BJ (cell line): ENCODE measurements around the gene RABL6. TPM values are rescaled to one million over a fixed set of nuclear protein-coding genes. Genes with fewer than 3 reads are reported as not detected.
"Not testable (repeated sequence)": the region's sequence is repeated elsewhere in the genome, so short reads cannot be mapped to it uniquely, and the experiment has no call there.

Experiments used
- CTCF ChIA-PET: fragments of 350-600 bp; formaldehyde crosslinking; extraction: SDS; loops from one replicate; lab custom pipeline; 2021; ENCODE audit warnings: antibody characterized with exemption, inconsistent platforms; lab: Yijun Ruan, JAX
- POLR2A ChIA-PET: fragments of 300-600 bp; sonication (Branson Sonifier 250); formaldehyde crosslinking; extraction: SDS; loops from one replicate; lab custom pipeline; 2021; ENCODE audit warnings: antibody characterized with exemption; lab: Charles Lee
- DNase-seq: peaks from one replicate; pipeline ENCODE4 v3.0.0-alpha.2; 2011; ENCODE audit warnings: low read depth
- H3K27me3 ChIP-seq: 2 replicates; pipeline ENCODE4 v1.6.0; 2011; ENCODE audit warnings: low read length; ENCODE audit not compliant: control insufficient read depth, insufficient read depth
- H3K36me3 ChIP-seq: 2 replicates; pipeline ENCODE4 v1.5.1; 2011; ENCODE audit warnings: low read length; ENCODE audit not compliant: control insufficient read depth, insufficient read depth
- H3K4me3 ChIP-seq: 2 replicates; pipeline ENCODE4 v1.5.1; 2011; ENCODE audit warnings: low read depth, mild to moderate bottlenecking, control low read depth, low read length
- polyA plus RNA-seq: library from polyadenylated mRNA; depleted of rRNA; stranded (reverse); fragments of >200 nt; gene quantifications from 2 replicates; pipeline ENCODE4 v1.2.3, GENCODE V29; 2011
- TF ChIP-seq, protein P1 (sequence below): IDR thresholded peaks from 2 replicates; pipeline ENCODE4 v1.5.1; 2011; ENCODE audit warnings: low read depth, mild to moderate bottlenecking, control low read depth, inconsistent platforms, low read length, moderate library complexity; ENCODE audit not compliant: insufficient read depth

Gene RABL6
- polyA plus RNA-seq, 1 experiment = 60.2 TPM

DNA sequence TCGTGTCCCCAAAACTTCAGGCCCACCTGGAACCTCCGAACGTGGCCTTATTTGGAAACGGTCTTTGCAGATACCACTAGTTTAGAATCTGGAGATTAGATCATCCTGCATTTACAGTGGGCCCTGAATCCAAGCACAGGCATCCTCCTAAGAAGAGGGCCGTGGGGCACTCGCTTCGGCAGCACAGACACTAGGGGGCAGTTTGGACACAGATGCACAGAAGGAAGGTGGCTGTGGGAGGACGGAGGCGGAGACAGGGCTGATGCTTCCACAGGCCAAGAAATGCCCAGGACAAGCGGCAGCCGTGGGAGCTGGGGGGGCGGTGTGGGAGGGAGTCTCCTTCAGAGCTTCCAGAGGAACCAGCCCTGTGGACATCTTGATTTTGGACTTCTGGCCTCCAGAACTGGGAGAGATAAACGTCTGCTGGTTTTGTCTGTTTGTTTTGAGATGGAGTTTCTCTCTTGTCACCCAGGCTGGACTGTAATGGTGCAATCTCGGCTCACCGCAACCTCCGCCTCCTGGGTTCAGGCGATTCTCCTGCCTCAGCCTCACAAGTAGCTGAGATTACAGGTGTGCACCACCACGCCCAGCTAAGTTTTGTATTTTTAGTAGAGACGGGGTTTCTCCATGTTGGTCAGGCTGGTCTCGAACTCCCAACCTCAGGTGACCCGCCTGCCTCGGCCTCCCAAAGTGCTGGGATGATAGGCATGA lies 46.8 kb upstream of the RABL6 start:
- DNase-seq = peak; percentile 9
- H3K4me3 ChIP-seq, H3K27me3 ChIP-seq, H3K36me3 ChIP-seq, POLR2A ChIA-PET: not testable (repeated sequence)
- CTCF ChIA-PET = interaction anchor here (0.8 to 3.1 kb wide), 11 partner anchors 8 to 81 kb away, joined by 3 to 20 read pairs (median 3); partner anchors contain the start of genes AJM1 and LCN10
- TF ChIP-seq, protein P1, sequence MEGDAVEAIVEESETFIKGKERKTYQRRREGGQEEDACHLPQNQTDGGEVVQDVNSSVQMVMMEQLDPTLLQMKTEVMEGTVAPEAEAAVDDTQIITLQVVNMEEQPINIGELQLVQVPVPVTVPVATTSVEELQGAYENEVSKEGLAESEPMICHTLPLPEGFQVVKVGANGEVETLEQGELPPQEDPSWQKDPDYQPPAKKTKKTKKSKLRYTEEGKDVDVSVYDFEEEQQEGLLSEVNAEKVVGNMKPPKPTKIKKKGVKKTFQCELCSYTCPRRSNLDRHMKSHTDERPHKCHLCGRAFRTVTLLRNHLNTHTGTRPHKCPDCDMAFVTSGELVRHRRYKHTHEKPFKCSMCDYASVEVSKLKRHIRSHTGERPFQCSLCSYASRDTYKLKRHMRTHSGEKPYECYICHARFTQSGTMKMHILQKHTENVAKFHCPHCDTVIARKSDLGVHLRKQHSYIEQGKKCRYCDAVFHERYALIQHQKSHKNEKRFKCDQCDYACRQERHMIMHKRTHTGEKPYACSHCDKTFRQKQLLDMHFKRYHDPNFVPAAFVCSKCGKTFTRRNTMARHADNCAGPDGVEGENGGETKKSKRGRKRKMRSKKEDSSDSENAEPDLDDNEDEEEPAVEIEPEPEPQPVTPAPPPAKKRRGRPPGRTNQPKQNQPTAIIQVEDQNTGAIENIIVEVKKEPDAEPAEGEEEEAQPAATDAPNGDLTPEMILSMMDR = peak; percentile 84

DNA sequence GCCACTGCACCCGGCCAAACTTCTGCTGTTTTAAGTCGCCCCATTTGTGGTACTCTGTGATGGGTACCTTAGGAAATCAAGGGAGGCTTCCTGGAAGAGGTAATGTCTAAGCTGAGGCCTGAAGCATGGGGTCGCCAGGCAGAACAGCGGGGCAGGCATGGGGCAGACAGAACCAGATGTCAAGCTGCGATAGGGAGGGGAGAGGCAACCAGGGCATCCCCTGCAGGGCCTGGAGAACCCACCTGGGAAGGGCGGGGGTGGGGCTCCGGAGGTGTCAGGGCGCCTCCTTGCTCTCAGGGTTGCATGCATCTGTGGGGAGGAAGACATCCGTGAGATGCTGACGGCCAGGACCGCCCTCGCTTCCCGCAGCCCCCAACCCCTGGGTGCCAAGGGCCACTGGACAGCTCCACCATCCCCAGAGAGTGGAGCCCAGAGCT lies 46.2 kb upstream of the RABL6 start:
- Histone ChIP-seq H3K27me3 (peaks cover 2% of the 10 kb centered on the region; the same call in 1 of the 2 replicates), H3K4me3 (no peak overlapping the region), H3K36me3 (no peaks in the 10 kb centered on the region)
- TF ChIP-seq, protein P1 = no peak
- CTCF ChIA-PET = interaction anchor here (0.7 to 3.1 kb wide), 10 partner anchors 10 to 81 kb away, joined by 3 to 20 read pairs (median 4); partner anchors contain the start of genes AJM1 and LCN10
- no peak for DNase-seq
- POLR2A ChIA-PET = no interaction called here

DNA sequence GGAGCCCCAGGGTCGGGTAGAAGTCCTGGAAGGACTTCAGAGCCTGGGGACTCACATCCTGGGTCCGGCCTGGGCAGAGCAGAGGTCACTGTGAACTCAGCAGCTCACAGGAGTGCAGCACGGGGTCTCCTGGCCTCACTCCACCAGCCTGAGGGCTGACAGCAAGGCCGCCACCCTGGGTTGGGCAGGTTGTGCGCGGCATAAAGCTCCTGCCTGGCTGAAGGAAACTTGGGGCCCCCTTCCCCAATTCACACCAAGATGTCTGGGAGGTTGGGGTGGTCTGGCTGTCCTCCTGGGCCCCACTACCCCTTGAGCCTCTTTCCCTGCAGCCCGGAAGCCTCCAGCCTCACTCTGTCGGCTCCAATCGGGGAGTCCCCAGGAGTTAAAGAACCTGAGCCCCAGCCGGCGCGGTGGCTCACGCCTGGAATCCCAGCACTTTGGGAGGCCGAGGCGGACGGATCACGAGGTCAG lies 45.5 kb upstream of the RABL6 start:
- no peak overlapping the region for H3K4me3 ChIP-seq
- TF ChIP-seq, protein P1 = no peak
- H3K27me3 ChIP-seq = peaks cover 2% of the 10 kb centered on the region; the same call in 1 of the 2 replicates
- no peak for DNase-seq
- no peaks in the 10 kb centered on the region for H3K36me3 ChIP-seq
- CTCF ChIA-PET = interaction anchor here (0.7 to 3.1 kb wide), 6 partner anchors 9 to 80 kb away, joined by 3 to 20 read pairs (median 4); partner anchors contain the start of gene AJM1
- POLR2A ChIA-PET = no interaction called here

DNA sequence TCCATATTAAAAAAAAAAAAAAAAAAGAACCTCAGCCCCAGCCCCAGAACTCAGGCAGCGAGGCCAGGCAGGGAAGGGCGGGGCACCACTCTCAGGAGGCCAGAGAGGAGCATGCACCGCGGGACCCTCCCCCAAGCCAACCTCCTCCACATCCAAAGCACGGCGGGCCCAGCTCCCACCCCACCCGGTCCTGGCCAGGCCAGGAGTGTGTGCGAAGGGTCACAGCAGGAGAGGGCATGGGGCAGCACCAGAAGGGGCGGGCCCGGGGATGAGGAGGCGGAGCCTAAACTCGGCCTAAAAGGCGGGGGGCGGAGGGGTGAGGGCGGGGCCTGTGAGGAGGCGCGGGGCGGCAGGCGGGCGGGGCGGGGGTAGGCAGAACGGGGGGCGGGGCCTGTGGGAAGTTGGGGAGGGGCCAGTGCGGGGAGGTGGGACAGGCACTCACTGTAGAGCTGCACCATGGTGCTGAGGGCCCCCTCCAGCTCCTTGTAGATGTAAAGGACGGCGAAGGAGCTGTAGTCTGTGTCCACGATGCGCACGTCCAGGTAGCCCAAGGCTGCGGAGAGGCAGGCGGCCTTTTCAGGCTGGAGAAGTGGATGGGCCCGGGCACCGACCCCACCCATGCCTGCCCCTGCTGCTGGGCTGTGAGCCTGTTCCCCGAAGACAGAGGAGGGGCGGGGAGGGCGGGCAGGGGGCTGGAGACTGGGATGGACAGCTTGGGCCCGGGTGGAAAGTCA lies 44.7 kb upstream of the RABL6 start:
- Histone ChIP-seq H3K27me3 (peaks cover 6% of the 10 kb centered on the region), H3K4me3 (no peak overlapping the region), H3K36me3 (no peaks in the 10 kb centered on the region)
- TF ChIP-seq, protein P1 = no peak
- CTCF ChIA-PET = interaction anchor here (1.1 to 2.7 kb wide), 2 partner anchors 8 to 23 kb away, joined by 3 to 10 read pairs; no protein-coding TSS in a partner anchor
- POLR2A ChIA-PET = no interaction called here
- DNase-seq = no peak

DNA sequence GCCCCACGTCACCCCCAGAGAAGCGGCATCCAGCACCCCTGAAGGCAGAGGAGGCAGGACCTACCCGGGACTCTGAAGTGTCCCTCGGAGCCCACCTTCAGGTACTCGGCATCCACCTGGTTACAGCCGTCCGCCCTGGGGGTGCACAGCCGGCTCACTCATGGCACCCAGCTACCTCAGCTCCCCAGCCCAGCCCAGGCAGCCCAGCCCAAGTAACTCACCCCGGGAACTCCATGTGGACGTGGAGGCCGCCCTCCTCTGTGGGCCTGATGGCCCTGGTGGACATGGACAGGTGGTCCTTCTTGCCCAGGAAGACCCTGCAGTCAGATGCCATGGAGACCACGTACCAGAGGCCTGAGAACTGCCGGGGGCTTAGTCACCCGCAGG lies 44.1 kb upstream of the RABL6 start:
- Histone ChIP-seq H3K36me3 (no peaks in the 10 kb centered on the region), H3K27me3 (peaks cover 6% of the 10 kb centered on the region), H3K4me3 (no peak overlapping the region)
- CTCF ChIA-PET = interaction anchor here (1.1 kb wide), 1 partner anchor 22 kb away, joined by 3 read pairs; no protein-coding TSS in a partner anchor
- POLR2A ChIA-PET = no interaction called here
- DNase-seq = no peak
- TF ChIP-seq, protein P1 = no peak
